ENCODE results near the gene HORMAD2.

Gene HORMAD2

GRCh38 chr22:30115705-30116104 lies 35.4 kb downstream of the HORMAD2 start:
- DNase-seq = no peak

DNA sequence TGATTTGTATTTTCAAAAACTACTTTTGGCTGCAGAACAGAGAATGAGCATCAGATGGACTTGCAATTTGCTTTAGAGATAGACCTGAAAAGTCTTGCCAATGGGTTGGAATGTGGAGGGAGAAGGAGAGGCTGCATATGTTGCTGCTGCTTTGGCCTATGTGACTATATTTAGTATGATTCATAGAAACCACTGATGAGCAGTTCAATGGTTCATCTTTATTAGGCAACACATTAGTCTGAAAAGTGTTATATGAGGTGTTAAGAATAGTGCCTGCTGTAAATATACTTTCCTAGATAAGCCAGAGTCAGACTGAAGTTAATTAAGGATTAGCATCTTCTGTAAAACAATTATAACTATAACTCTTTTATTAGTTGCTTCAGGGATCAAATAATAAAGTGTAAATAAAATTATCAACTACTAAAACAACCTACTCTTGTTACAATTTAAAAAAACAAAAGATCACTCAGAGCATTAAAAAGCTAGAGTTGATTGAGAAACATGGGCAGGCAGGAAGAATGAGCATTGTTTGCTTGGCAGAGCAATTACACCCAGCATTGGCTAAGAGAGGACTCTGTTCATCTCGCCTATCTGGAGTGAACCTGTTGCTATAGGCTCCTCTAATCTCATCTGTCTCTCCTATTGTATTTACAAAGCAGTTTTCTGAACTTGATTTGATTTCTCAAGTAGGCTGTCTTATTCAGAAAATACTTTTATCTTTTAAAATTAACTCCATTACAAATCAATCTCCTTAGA lies 36.3 kb downstream of the HORMAD2 start:
- no peak for DNase-seq

- DNase-seq = no peak
Measured at GRCh38 chr22:30117256-30117655, 37.0 kb downstream of the HORMAD2 start.

DNA sequence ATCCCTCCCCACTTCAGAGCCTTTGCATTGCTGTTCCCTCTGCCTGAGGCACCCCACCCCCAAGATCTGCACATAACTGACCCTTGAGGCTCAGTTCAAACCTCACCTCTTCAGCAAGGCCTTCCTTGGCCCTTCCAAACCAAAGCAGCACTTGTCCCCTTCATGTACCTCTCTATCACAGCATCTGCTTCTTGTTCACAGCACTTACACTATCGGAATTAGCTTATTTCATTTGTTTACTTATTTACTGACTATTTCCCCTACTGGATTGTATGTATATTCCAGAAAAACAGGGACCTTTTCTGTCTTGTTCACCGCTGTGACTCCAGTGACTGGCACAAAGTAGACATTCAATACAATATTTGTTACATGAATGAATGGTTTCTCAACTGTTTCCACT lies 38.0 kb downstream of the HORMAD2 start:
- DNase-seq = no peak

GRCh38 chr22:30121960-30122359 lies 41.7 kb downstream of the HORMAD2 start:
- DNase-seq = no peak

DNA sequence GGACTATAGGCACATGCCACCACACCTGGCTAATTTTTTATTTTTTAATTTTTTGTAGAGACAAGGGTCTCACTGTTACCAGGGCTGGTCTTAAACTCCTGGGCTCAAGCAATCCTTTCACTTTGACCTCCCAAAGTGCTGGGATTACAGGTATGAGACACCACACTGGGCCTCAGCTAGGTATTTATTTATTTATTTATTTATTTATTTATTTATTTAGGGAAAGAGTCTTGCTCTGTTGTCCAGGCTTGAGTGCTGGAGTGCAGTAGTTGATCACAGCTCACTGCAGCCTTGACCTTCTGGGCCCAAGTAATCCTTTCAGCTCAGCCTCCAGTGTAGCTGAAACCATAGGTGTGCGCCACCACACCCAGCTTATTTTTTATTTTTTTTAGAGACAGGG lies 43.2 kb downstream of the HORMAD2 start:
- no peak for DNase-seq

- no peak for DNase-seq
Measured at GRCh38 chr22:30127749-30128166, 47.5 kb downstream of the HORMAD2 start.

DNA sequence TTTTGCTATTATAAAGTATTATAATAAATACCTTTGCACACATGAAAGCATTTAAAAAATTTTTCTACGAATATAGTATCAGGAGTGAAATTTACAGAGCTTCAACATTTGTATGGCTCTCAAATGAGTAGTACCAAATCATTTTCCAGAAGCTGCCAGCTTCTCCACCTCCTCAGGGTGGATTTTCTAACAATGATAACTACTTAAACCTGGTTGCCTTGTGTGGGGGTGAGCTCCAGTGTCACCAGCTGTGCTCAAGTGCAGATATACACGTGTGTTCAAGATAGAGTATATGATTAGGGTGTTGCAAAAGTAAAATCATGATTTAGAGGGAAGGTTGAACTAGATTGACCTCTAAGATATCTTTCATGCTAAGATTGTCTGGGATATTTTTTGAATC lies 48.2 kb downstream of the HORMAD2 start:
- DNase-seq = no peak

DNA sequence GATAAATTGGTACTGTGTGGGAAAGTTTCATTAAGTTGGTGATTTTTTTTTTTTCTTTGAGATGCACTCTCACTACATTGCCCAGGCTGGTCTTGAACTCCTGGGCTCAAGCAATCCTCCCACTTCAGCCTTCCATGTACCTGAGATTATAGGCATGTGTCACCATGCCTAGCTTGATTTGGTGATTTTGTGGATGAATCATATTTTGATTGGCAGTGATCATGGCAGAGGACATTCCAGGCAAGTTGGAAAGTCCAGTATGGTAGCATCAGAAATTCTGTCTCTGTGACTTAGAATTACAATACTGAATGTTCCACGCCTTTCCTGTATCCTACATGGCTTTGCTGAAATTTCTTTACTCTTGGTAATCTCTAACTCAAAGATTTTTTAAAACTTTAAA lies 49.4 kb downstream of the HORMAD2 start:
- DNase-seq = no peak

GRCh38 chr22:30132290-30132996 lies 52.2 kb downstream of the HORMAD2 start:
- no peak for DNase-seq

DNA sequence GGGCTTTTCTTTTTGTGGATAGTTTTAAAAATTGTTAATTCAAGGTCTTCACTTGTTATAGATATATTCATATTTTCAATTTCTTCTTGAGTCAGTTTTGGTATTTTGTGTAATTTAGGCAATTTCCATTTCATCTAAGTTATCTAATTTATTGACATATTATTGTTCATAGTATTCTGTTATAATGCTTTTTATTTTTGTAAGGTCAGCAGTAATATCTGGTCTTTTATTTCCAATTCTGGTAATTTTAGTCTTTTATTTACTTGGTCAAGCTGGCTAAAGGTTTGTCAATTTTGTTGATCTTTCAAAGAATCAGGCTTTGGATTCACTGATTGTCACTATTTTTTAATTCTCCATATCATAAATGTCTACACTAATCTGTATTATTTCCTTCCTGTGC lies 60.1 kb downstream of the HORMAD2 start:
- no peak for DNase-seq

DNA sequence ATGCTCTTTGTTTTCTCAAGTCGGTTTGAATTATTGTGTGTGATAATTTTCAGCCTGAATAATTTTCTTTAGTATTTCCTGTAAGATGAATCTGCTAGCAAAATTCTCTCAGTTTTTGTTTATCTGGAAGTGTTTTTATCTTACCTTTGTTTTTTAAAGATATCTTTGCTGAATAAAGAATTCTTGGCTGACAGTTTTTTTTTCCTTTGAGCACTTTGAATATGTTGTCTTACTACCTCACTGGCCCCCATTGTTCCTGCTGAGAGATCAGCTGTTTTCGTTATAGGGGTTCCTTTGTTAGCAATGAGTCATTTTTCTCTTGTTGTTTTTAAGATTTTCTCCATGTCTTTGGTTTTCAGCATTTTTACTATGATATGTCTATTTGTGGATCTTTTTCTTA lies 63.0 kb downstream of the HORMAD2 start:
- no peak for DNase-seq

GRCh38 chr22:30144391-30144790 lies 64.1 kb downstream of the HORMAD2 start:
- no peak for DNase-seq

DNA sequence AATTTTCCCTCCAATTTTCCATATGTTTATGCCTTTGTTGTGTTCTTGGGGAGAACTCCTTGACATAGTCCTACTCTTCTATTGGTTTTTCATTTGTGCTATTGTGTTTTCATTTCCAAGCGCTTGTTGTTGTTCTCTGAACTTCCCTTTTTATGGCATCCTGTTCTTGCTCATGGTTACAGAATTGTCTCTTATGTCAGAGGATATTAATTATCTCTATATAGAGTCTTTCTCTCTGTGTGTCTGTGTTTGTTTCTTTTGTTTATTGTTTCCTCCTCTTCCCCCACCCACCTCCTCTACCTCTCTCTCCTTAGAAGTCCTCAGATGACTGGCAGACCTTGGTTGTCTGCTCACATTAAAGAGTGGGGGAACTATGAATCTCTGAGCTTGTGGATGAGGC lies 69.9 kb downstream of the HORMAD2 start:
- no peak for DNase-seq

GRCh38 chr22:30158277-30158676 lies 78.0 kb downstream of the HORMAD2 start:
- DNase-seq = no peak

- no peak for DNase-seq
Measured at GRCh38 chr22:30158744-30159500, 78.7 kb downstream of the HORMAD2 start.

DNA sequence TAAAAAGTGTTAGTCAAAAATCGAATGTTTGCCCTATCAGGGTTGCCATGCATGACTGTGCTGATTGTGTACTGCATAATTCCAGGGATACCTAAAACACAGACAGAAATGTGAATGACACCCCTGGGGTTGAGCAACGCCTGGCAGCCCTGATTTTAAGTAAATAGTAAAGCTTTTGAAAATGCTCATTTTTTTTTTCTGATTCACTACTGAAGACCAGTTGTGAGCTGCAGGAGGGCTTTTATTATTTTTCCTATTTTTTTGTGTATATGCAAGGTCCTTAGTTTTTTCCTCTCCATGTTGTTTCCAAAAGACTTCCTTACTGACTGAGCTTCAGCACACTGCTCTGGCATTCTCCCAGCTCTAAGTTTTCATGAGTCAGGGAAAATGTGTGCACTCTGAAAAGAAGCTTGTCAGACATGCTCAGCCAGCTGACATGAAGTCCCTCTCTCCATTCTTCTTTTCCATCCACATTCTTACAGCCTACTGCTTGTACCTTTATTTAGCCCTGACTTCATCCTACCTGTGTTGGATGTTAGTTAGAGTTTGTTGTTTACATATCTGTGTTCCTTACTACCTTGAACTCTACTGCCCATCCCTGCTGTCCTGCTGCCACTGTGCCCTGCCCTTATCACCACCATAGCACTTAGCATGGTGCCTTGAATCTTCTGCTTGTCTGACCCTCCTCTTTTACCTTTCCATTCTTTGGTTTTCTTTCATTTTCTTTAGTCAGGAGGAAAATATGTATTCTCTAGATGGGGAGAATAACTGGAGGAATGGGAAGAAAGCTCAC lies 79.5 kb downstream of the HORMAD2 start:
- DNase-seq = no peak

GRCh38 chr22:30161051-30161469 lies 80.8 kb downstream of the HORMAD2 start:
- no peak for DNase-seq

GRCh38 chr22:30167296-30167695 lies 87.0 kb downstream of the HORMAD2 start:
- no peak for DNase-seq

DNA sequence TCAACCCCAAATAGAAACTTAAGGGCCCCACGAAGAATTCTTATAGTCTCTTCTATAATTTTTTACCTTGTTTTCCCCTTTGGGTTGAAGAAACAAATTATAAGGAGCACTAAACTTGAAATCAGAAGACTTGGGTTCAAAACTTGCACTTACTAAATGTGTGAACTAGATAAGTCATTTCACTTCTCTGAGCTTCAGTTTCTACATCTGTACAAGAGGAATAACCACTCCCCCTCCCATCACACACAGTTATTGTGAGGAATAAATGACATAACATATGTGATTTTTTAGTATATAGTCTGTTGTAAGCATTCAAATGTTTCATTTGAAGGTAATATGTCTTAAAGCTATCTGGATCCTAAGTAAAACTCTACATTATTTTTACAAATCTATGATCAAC lies 87.5 kb downstream of the HORMAD2 start:
- DNase-seq = no peak

DNA sequence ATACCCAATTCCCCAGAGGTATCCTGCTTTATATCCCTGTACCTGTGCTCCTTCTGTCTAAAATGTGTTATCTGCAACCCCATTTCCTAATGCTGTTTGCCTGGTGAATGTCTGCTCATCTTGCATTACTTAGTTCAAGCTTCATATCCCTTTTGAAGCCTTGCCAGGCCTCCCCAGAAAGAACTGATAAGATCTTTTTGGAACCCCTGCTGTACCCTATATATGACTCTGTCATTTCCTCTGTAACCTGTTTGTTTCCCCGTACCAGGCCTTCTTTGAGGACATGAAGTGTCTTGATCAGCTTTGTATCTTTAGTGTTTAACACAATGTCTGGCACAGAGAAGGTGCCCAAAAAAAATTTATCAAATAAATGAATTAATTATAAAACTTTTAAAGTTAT lies 88.7 kb downstream of the HORMAD2 start:
- DNase-seq = no peak

DNA sequence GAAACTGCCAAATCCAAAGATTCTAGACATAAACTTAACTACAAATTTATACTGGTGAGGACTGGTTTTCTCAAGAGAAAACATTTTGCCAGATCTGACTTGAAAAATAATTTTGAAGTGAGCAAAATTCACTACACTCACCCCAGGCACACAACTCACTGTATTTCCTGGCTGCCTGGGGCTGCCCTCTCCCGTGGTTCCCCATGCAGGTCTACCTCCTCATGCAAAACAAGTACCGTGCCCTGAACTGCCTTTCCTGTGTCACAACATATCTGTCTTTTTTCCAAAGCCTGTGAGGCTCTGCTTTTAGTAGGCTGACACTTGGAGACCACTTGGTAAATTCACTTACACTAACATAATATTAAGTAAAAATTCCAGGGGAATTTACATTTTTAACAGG lies 89.9 kb downstream of the HORMAD2 start:
- no peak for DNase-seq

DNA sequence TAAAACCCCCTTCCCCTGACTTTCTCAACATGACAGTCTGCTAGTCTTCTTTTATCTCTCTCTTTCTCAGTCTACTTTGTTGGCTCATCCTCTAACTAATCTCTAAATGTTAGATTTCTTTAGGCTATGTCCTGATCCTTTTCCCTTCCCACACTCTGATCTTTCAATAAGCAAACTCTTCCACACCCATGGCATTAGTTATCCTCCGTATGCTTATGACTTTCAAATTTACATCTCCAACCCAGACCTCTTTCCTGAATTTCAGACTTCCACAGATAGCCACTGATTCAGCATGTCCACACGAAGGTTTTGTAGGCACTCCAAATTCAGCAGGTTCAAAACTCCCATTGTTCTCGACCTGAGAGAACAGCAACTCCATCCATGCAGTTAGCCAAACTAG lies 90.7 kb downstream of the HORMAD2 start:
- no peak for DNase-seq

Measured in NCI-H146 (cell line).